Inflammatory macrophage (primary cell): ENCODE data around the gene FARP2.
"Not testable (repeated sequence)": the region's sequence is repeated elsewhere in the genome, so short reads cannot be mapped to it uniquely, and the experiment has no call there.

Experiments
- DNase-seq, 2 donors: peaks; one replicate each; pipeline ENCODE4 v3.0.0-alpha.2; 2020 to 2022
- total RNA-seq, 18 experiments: gene quantifications; one replicate each; lab custom pipeline; 2026; ENCODE audit warnings: mixed read lengths in 6 of 18, inconsistent platforms in 2 of 18; lab: John Stamatoyannopoulos, UW

FARP2 gene
- total RNA-seq = 34.0 to 74.5 (median 43.8) reads per million in 18 experiments

DNA sequence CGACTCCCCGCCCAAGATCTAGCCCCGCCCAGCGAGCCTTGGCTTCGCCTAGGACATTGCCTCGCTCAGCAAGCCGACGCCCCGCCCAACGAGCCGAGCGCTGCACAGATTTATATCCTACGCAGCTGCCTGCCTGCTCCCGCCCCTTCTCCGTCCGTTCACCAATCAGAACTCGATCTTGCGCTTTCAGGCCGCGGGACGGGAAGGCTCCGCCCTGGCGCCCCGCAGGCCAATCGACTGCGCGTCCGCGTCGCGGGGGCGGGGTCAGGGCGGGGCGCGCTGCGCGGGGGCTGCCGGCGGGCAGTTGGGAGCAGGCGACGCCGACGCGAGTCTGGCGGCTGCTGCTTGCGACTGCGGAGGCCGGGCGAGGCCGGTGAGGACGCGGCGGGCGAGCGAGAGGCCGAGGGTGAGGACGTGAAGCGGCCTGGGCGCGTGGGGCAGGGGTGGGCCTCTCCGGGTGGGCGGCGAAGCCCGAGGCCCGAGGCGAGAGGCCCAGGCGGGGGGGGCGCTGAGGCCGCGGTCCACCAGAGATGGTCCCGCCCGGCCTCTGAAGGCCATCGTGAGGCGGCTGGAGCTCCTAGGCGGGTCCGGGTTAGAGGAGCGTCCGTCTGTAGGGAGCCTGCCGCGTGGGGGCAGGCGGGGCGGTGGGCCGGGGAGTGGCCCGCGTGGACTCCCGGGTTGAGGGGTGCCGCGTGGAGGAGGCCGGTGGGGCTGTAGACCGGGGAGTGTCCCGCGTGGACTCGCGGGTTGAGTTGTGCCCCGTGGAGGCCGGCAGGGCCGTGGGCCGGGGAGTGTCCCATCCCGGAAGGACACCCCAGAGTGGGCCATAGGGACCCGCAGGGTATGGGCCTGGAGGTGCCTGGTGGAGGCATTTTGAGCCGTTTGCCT lies at the start of gene FARP2:
Gene FARP2, plus strand, starts transcription at position 303 of the 888 bp plus-strand sequence. CDS start 16,823 bp downstream, outside the sequence.
- peak; percentile 97 to 99 for DNase-seq

DNA sequence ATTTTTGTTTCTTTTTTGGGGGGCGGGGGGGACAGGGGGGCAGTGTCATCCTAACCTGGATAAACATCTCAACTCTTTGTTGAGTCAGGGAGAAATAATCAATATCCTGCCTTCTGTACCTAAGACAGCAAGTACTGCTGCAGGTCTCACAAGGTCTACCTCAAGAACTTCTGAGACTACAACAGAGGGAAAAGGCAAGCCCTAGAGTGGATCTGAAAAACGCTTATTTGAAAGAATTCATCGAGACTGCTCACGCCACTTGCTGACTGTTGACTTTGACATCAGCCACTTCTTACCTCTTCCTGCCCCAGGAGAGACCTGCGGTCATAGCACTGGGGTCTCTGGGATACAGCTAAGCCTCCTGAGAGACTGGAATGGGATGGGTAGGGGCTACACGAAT lies 49.0 kb upstream of the FARP2 start:
- DNase-seq = no peak

DNA sequence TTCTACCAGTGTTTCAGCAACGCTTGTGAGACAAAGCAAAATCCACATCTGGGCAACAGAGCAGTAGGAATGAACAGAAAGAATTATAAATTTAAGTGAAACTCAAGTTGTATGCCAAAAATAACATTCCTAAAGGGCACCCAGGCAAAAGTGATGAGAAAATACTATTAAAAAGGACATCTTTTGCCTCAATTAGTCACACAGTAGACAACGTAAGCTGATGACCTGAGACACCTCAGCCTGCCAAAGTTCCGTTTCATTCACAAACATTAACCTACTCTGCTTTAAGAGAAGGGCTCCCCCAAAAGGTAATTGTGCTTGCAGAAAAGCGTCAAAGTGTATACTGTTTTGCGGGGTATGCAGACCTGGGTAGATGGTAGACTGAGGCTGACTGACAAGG lies 47.8 kb upstream of the FARP2 start:
- no peak for DNase-seq

- no peak for DNase-seq
Observed at GRCh38 chr2:241308832-241309500, 47.1 kb upstream of the FARP2 start.

GRCh38 chr2:241309684-241310117 lies 46.4 kb upstream of the FARP2 start:
- DNase-seq = peak; percentile 50 to 56

DNA sequence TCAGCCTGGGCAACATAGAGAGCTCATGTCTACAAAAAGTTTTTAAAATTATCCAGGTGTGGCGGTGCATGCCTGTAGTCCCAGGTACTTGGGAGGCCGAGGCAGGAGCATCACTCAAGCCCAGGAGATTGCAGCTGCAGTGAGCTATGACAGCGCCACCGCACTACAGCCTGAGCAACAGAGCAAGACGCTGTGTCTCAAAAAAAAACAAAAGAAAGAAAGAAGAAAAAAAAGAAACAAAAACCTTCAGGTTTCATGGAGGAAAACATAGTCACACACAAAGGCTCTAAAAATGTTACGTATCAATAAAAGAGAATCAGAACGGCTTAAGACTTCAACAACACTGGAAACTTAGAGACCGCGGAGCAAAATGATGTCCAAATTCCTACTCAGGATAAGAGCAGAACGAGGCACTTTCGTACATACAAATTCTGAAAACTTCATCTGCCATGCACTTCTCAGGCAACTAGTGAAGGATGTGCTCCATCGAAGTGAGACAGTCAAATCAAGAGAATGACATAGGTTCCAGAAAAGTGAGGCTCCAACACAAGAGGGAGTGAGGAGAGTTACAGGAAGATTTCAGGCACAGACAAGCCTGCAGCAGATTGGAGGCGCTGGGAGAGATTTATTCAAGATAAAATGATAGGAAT lies 45.0 kb upstream of the FARP2 start:
- no peak for DNase-seq

DNA sequence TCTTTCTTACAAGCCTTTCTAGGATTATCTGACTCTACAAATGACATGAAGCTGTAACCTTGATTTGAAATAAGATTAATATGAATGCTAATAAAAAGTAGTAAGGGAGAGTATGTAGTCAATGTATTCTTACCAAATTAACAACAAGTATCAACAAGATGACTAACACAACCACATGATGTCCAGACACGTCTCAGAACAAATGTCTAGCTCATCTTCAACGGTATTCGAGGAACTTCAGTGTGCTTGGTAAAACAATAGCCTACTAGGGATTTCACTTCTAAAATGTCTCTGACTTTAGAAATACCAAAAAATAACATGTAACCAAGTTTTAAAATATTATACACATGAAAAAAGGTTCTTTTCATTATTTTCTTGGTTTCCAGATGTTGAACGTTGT lies 44.0 kb upstream of the FARP2 start:
- peak; percentile 38 to 40 for DNase-seq

GRCh38 chr2:241313543-241314095 lies 42.5 kb upstream of the FARP2 start:
- DNase-seq = no peak

DNA sequence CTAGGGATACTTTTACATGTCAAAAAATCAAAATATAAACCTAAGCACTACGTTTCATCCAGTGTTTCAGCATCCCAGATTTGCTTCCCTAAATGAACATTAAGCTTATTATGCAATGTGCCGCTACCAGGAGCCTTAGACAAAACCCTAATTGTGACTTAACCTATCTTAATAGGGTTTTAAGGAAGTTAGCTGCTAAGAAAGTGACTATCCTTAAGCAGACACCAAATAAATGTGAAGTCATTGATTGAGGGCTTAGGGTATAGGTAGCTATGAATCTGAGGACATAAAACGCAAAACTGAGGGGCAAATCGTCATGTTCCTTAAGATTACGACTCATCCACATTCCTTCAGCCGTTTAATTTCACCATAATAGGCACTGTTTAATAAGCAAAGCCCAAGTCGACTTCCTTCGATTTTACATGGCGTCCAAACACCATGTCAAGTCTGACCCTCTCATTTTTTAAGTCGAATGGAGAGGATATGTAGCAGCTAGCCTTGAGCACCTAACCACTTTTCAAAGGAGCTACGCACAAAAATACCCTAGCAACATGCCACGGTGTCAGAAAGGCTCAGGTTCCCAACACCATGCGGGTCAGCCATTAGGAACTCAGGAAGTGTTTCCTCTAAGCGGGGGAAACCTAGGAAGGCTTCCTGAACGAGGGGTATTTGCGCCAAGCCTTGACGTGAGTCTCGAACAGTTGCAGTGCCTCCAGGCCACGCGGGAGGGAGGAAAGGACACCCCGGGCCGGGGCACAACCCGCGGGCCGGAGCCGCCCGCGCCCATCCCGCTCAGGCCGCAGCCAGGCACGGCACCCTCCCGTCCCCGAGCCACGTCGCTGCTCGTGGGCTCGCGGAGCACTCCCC lies 41.6 kb upstream of the FARP2 start:
- DNase-seq = peak; percentile 82 to 92

- DNase-seq = peak; percentile 99 to 100
Observed at GRCh38 chr2:241315093-241315878, 40.8 kb upstream of the FARP2 start, which contains the start of gene HDLBP. TSS of gene HDLBP (minus strand) at chr2:241315672. CDS start at chr2:241266869, 48,803 bp downstream.

DNA sequence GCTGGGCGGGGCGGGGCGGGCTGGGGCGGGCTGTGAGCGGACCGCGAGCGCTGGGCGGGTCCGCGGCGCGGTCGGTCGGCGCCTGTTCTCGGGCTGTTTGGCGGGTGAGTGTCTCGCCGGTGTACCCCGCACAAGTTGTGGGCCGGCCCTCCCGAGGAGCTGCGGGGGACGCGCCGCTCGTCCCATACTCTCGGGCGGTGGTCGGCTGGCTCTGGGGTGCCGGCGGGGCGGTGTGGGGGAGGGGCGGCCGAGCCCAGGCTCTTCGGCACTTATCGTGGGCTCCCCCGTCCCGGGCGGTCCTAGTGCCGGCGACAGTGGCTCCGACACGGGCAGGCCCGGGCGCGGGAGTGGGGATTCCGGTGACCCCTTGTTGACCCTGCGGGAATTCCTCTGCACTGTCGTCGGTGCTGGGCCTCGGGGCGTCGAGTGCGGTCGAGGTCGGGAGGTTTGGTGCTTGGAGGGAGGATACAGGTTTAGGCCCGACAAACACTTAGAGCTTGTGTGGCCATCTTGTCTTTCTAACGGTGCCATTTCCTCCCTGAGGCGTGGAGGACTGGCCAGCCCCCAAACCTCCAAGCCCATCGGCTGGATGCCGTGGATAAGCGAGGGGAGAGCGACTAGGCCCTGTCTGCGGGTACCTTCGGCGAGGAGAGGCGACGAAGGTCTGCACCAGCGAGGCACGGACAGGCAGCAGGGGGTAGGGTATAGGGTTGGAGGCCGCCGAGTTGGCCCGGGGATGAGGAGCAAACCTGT lies 40.0 kb upstream of the FARP2 start, which contains the start of gene SEPTIN2:
Gene SEPTIN2, plus strand, starts transcription at position 47 of the 753 bp plus-strand sequence. CDS start 8,308 bp downstream, outside the sequence.
- DNase-seq = peak; percentile 39 to 72

DNA sequence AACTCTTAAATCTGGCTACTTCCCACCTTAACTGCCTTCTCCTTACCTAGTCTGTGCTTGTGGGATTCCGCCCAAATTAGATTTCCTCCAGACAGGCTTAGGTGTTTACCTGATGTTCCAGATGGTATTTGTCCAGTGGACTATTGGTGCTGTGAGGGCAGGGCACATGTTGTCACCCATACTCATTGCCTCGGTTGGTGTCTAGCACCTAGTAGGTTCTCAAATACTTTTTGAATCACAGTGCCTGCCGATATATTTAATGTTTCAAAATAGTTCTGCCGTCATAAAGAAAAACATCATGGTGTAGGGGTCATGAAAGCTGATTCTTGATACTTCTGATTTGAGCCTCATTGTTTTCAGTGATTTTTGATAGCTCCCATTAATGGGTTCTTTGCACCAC lies 39.3 kb upstream of the FARP2 start:
- DNase-seq = no peak

DNA sequence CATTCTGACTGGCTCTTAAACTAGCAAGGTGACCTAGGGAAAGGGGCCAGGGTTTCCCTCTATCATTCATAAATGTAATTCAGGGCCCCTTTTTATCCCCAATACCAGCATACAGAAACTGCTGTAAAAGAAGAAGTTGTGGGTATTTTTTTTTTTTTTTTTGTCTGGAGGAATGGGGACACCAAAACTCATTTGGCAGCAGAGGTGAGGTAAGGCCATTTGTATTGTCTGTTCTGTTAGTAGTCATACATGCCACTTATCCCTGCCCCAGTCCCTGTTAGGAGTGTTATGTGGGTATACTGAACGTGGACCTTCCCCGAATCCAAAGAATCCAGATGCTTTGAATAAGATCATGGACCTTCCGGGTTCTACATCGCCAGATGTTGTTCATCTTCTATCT lies 38.7 kb upstream of the FARP2 start:
- peak; percentile 46 to 65 for DNase-seq

DNA sequence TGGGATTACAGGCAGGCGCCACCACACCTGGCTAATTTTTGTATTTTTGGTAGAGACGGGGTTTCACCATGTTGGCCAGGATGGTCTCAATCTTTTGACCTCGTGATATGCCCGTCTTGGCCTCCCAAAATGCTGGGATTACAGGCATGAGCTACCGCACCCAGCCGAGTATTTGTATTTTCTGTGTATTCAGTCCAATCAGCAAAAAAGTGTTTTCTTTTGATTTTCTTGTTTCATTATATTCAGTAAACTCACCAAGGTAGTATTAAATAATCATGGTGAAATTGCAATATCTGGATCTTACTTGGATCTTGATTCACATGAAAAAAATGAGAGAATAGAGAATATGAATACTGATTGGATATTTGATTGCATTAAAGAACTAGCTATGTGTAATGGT lies 37.3 kb upstream of the FARP2 start:
- DNase-seq = not testable (repeated sequence)

GRCh38 chr2:241320394-241320793 lies 35.7 kb upstream of the FARP2 start:
- DNase-seq = no peak

DNA sequence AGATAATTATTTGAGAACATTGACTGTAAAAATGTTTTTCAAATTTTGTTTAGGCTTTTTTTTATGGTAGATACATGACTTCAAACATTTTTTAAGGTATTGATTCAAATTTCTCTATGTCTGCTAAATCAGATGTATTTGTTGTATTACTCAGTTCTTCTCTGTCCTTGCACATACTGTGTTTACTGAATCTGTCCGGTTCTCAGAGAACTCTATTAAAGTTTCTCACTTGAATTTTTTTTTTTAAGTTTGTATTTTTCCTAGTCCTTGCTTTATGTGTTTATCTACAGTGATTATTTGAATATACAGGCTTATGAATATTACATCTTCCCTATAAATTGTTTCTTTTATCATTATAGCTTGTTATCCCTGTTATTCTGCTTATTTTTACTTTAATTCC lies 35.1 kb upstream of the FARP2 start:
- DNase-seq = no peak

GRCh38 chr2:241321886-241322285 lies 34.2 kb upstream of the FARP2 start:
- no peak for DNase-seq

DNA sequence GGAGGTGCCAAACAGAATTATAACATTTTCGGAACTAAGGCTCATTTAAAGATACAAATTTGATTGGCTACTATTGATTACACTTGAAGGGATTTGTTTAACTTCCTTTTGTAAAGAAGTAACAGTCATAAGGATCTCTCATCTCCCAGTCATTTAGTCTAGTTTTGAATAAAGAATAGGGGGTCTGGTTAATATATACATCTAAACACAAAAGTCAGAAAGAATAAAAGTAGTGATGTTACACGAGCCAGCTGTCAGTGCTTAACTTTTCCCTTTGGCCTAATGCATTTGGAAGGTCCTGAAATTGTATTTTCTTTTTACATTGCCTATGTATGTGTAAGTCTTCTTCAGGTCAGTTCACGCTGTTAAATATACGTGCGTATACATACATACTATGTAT lies 32.3 kb upstream of the FARP2 start:
- no peak for DNase-seq

GRCh38 chr2:241324775-241325174 lies 31.3 kb upstream of the FARP2 start:
- DNase-seq = peak in 1 of 2 donors; percentile 77

- no peak for DNase-seq
Observed at GRCh38 chr2:241325257-241325656, 30.8 kb upstream of the FARP2 start.
